Keratinocyte (primary cell): ENCODE data around the gene HEPACAM2.

Source experiments
- CTCF ChIP-seq, 3 experiments: IDR thresholded peaks in 1 of 3; conservative IDR thresholded peaks in 1 of 3; optimal IDR thresholded peaks in 1 of 3; 2 replicates in 2 of 3; 3 replicates in 1 of 3; pipeline versions ENCODE3 to v1.5.1; 2011; ENCODE audit warnings: low read length in 3 of 3, mild to moderate bottlenecking in 3 of 3, moderate library complexity in 2 of 3, control low read depth in 1 of 3, inconsistent platforms in 1 of 3; ENCODE audit not compliant: insufficient read depth in 2 of 3; ENCODE audit errors: extremely low read depth in 1 of 3
- EZH2 ChIP-seq: IDR thresholded peaks from one replicate; pipeline ENCODE4 v1.6.1; 2012; ENCODE audit warnings: inconsistent platforms, mild to moderate bottlenecking, low read length, moderate library complexity

- TF ChIP-seq CTCF (optimal IDR thresholded peaks at IDR 0.05 in 1 of 3, IDR thresholded peaks at IDR 0.05 in 1 of 3, conservative IDR thresholded peaks at IDR 0.05 in 1 of 3; ENCODE audit: extremely low read depth in 1 of 3, insufficient read depth in 2 of 3, low read length in 3 of 3): no peak
- no peak for TF ChIP-seq EZH2
These were observed at the start of gene HEPACAM2 for GRCh38 chr7:93226310-93226709.
